DND-41 (cell line): ENCODE data around the gene FEZ2.

Experiments
- ATAC-seq: fragments of 200-7000 bp; cut with Tn5 transposase; 3 replicates; pipeline ENCODE4 v1.9.1; 2021; ENCODE audit warnings: low read depth; ENCODE audit not compliant: insufficient read depth
- DNase-seq: peaks from one replicate; pipeline ENCODE4 v3.0.0-alpha.2; 2020
- H2AFZ ChIP-seq: 2 replicates; pipeline ENCODE4 v1.6.0; 2012; ENCODE audit warnings: low read depth, low read length
- H3K27ac ChIP-seq: 2 replicates; pipeline ENCODE4 v1.5.1; 2012; ENCODE audit warnings: low read length, inconsistent platforms
- H3K27me3 ChIP-seq: fragments of 200-600 bp; sonication (generic); 2 replicates; pipeline ENCODE4 v1.6.0; 2012; ENCODE audit warnings: low read length, mild to moderate bottlenecking, inconsistent platforms; ENCODE audit not compliant: insufficient read depth, poor library complexity
- H3K36me3 ChIP-seq: 2 replicates; pipeline ENCODE4 v1.5.1; 2012; ENCODE audit warnings: low read length, inconsistent platforms; ENCODE audit not compliant: insufficient read depth
- H3K4me1 ChIP-seq: 2 replicates; pipeline ENCODE4 v1.5.1; 2012; ENCODE audit warnings: mild to moderate bottlenecking, low read length; ENCODE audit not compliant: insufficient read depth
- H3K4me2 ChIP-seq: 2 replicates; pipeline ENCODE4 v1.6.0; 2012; ENCODE audit warnings: mild to moderate bottlenecking, moderate library complexity, low read length, inconsistent platforms; ENCODE audit not compliant: insufficient read depth
- H3K4me3 ChIP-seq, 2 experiments: fragments of 200-600 bp in 1 of 2; shearing (Covaris generic) in 1 of 2; 2 replicates each; pipeline ENCODE4 v1.5.1; 2012 to 2016; ENCODE audit warnings: inconsistent platforms in 2 of 2, low read length in 2 of 2, mild to moderate bottlenecking in 2 of 2, low read depth in 1 of 2, moderate library complexity in 1 of 2
- H3K79me2 ChIP-seq: 2 replicates; pipeline ENCODE4 v1.6.0; 2012; ENCODE audit warnings: low read length, inconsistent platforms; ENCODE audit not compliant: insufficient read depth
- H3K9ac ChIP-seq: 2 replicates; pipeline ENCODE4 v1.6.0; 2012; ENCODE audit warnings: low read depth, mild to moderate bottlenecking, inconsistent platforms, low read length, moderate library complexity
- H3K9me3 ChIP-seq: 2 replicates; pipeline ENCODE4 v1.5.1; 2012; ENCODE audit warnings: low read length, moderate library complexity, mild to moderate bottlenecking, inconsistent platforms; ENCODE audit not compliant: insufficient read depth, severe bottlenecking
- H4K20me1 ChIP-seq: 2 replicates; pipeline ENCODE4 v1.6.0; 2012; ENCODE audit warnings: low read length; ENCODE audit not compliant: insufficient read depth
- EZH2 ChIP-seq: IDR thresholded peaks from 3 replicates; pipeline ENCODE4 v1.6.1; 2012; ENCODE audit warnings: borderline replicate concordance, low read depth, mild to moderate bottlenecking, moderate library complexity, low read length, inconsistent platforms; ENCODE audit not compliant: severe bottlenecking
- TF ChIP-seq, protein P1 (sequence below): IDR thresholded peaks from 2 replicates; pipeline ENCODE4 v1.5.1; 2012; ENCODE audit warnings: borderline replicate concordance, low read length, moderate library complexity, mild to moderate bottlenecking; ENCODE audit not compliant: poor library complexity, severe bottlenecking; ENCODE audit errors: extremely low read depth

The FEZ2 gene

DNA sequence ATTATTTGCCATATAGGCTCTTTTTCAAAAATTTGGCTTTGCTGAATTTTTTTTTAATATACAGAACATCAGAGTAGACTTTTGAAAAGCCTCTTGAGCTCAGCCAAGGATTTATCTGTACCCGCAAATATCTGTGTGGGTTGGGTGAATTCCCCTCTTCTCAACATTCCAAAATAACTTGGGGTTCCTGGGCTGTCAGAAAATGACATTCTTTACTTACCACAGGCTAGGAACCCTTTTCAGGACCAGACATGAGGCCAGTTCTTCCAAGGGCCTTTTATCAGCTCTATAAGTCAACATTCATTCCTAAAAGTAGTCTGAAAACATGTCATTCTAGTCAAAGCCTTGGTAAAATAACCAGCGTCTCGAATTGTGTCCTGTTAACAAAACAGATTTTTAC is 28.8 kb upstream of the FEZ2 start:
- TF ChIP-seq, protein P1, sequence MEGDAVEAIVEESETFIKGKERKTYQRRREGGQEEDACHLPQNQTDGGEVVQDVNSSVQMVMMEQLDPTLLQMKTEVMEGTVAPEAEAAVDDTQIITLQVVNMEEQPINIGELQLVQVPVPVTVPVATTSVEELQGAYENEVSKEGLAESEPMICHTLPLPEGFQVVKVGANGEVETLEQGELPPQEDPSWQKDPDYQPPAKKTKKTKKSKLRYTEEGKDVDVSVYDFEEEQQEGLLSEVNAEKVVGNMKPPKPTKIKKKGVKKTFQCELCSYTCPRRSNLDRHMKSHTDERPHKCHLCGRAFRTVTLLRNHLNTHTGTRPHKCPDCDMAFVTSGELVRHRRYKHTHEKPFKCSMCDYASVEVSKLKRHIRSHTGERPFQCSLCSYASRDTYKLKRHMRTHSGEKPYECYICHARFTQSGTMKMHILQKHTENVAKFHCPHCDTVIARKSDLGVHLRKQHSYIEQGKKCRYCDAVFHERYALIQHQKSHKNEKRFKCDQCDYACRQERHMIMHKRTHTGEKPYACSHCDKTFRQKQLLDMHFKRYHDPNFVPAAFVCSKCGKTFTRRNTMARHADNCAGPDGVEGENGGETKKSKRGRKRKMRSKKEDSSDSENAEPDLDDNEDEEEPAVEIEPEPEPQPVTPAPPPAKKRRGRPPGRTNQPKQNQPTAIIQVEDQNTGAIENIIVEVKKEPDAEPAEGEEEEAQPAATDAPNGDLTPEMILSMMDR = no peak
- no peak for TF ChIP-seq EZH2
- Histone ChIP-seq H3K79me2 (no peaks in the 10 kb centered on the region), H3K9ac (no peak overlapping the region), H3K27ac (no peak overlapping the region), H3K27me3 (no peaks in the 10 kb centered on the region), H3K4me1 (no peaks in the 10 kb centered on the region), H3K4me3 (no peak overlapping the region), H3K9me3 (peaks cover 5% of the 10 kb centered on the region), H3K4me2 (no peak overlapping the region), H3K36me3 (no peaks in the 10 kb centered on the region), H4K20me1 (no peaks in the 10 kb centered on the region), H2AFZ (no peak overlapping the region)
- no peak for ATAC-seq
- no peak for DNase-seq

DNA sequence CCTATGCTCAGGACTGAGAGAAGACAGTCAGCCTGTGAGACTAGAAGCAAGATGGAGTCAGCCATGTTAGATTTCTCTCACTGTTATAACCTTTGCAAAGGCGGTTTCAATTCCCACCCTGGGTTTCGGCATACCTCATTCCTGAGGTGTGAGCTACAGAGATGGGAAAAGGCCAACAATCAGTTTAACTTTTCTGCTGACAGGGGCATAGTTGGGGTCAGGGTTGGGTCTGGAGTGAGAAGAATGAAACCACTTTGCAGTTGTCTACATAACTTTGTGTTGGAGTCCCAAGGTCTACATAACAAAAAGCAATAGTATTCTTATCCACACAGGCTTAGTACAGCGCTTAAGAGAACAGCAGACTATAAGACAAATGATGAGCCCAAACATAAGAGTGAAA is 28.1 kb upstream of the FEZ2 start:
- TF ChIP-seq, protein P1 = no peak
- TF ChIP-seq EZH2 = no peak
- no peak overlapping the region for H3K4me3 ChIP-seq
- no peak for DNase-seq

DNA sequence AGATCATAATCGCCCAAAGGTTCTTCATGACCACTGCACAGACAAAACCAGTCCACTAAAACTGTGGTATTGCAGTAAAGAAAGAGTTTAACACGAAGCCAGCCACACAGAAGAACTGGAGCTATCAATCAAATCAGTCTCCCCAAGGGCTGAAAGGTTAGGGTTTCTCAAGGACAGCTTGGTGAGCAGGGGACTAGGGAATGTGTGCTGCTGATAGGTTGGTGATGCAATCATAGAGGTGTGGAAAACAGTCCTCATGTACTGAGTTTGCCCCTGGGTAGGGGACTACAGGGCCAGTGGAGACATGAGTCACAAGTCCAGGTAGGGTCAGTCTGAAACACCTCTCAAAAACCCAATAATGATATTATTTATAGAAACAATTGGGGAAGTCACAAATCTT is 27.3 kb upstream of the FEZ2 start:
- H4K20me1 ChIP-seq = no peaks in the 10 kb centered on the region
- TF ChIP-seq, protein P1 = no peak
- TF ChIP-seq EZH2 = no peak
- H3K27ac ChIP-seq = no peak overlapping the region
- H3K4me2 ChIP-seq = no peak overlapping the region
- no peak for ATAC-seq
- no peaks in the 10 kb centered on the region for H3K36me3 ChIP-seq
- DNase-seq = no peak
- H2AFZ ChIP-seq = no peak overlapping the region
- H3K4me3 ChIP-seq = no peak overlapping the region
- H3K79me2 ChIP-seq = no peaks in the 10 kb centered on the region
- peaks cover 5% of the 10 kb centered on the region for H3K9me3 ChIP-seq
- no peak overlapping the region for H3K9ac ChIP-seq
- no peaks in the 10 kb centered on the region for H3K4me1 ChIP-seq
- no peaks in the 10 kb centered on the region for H3K27me3 ChIP-seq

More for the DNA sequence above, 28.1 kb upstream of the FEZ2 start:
- Histone ChIP-seq H3K79me2 (no peaks in the 10 kb centered on the region), H3K4me1 (no peaks in the 10 kb centered on the region), H3K4me2 (no peak overlapping the region), H3K9ac (no peak overlapping the region), H3K36me3 (no peaks in the 10 kb centered on the region), H3K9me3 (peaks cover 5% of the 10 kb centered on the region), H4K20me1 (no peaks in the 10 kb centered on the region), H3K27ac (no peak overlapping the region), H2AFZ (no peak overlapping the region), H3K27me3 (no peaks in the 10 kb centered on the region)
- no peak for ATAC-seq

DNA sequence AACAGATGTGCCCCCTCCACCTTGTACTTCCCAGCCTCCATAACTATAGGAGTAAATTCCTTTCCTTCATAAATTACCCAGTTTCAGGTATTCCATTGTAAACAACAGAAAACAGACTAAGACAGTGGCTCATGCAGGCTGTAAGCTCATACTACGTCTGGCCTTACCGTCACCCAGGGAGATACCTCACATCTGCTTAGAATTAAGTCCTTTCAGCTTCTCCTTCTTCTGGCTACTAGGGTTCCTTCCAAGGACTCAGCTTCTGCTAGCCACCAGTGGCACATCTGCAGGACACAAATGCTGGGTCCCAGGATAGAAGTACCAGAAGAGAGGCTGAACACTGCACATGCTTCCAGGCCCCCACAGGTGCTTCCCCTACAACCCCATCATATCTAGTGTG is 22.4 kb upstream of the FEZ2 start:
- H3K36me3 ChIP-seq = no peaks in the 10 kb centered on the region
- no peak overlapping the region for H3K27ac ChIP-seq
- H2AFZ ChIP-seq = no peak overlapping the region
- ATAC-seq (no peak), DNase-seq (no peak)
- no peak overlapping the region for H3K4me2 ChIP-seq
- H3K4me1 ChIP-seq = no peaks in the 10 kb centered on the region
- no peak for TF ChIP-seq EZH2
- TF ChIP-seq, protein P1 = no peak
- H4K20me1 ChIP-seq = no peaks in the 10 kb centered on the region
- no peak overlapping the region for H3K4me3 ChIP-seq
- no peaks in the 10 kb centered on the region for H3K79me2 ChIP-seq
- H3K9me3 ChIP-seq = no peaks in the 10 kb centered on the region
- H3K9ac ChIP-seq = no peak overlapping the region
- H3K27me3 ChIP-seq = no peaks in the 10 kb centered on the region
